GM18951 (cell line): ENCODE measurements around the gene BCL7A.
"Not testable (repeated sequence)": the region's sequence is repeated elsewhere in the genome, so short reads cannot be mapped to it uniquely, and the experiment has no call there.

ENCODE experiments used
- POLR2A ChIP-seq: IDR thresholded peaks from 4 replicates; pipeline ENCODE4 v1.6.1; 2011; ENCODE audit warnings: mild to moderate bottlenecking; ENCODE audit not compliant: insufficient read length, insufficient read depth; ENCODE audit errors: extremely low read depth
- in situ Hi-C: fragments of 300-500 bp; cut with MboI; formaldehyde crosslinking; loops from one replicate; pipeline ENCODE4 v1.12.0; 2022; ENCODE audit warnings: low sequenced_read_pairs, mixed read lengths, inconsistent platforms; ENCODE audit not compliant: unreplicated experiment

Gene BCL7A

GRCh38 chr12:122042910-122043309 lies 21.2 kb downstream of the BCL7A start:
- in situ Hi-C loops = no loop called here
- TF ChIP-seq POLR2A = no peak

- in situ Hi-C loops = no loop called here
- no peak for TF ChIP-seq POLR2A
Observed at GRCh38 chr12:122043476-122043875, 21.8 kb downstream of the BCL7A start.

GRCh38 chr12:122045262-122045661 lies 23.6 kb downstream of the BCL7A start:
- in situ Hi-C loops = no loop called here
- no peak for TF ChIP-seq POLR2A

- no peak for TF ChIP-seq POLR2A
- in situ Hi-C loops = no loop called here
Observed at GRCh38 chr12:122046145-122046544, 24.5 kb downstream of the BCL7A start.

GRCh38 chr12:122048151-122048550 lies 26.5 kb downstream of the BCL7A start:
- in situ Hi-C loops = no loop called here
- no peak for TF ChIP-seq POLR2A

GRCh38 chr12:122049827-122050226 lies 28.1 kb downstream of the BCL7A start:
- in situ Hi-C loops = loop anchor here (5.0 kb wide), 1 partner anchor 72 kb away; no protein-coding TSS in a partner anchor

GRCh38 chr12:122050706-122051105 lies 29.0 kb downstream of the BCL7A start:
- in situ Hi-C loops = loop anchor here (5.0 kb wide), 1 partner anchor 72 kb away; no protein-coding TSS in a partner anchor
- TF ChIP-seq POLR2A = no peak

More at GRCh38 chr12:122049827-122050226, 28.1 kb downstream of the BCL7A start:
- no peak for TF ChIP-seq POLR2A

GRCh38 chr12:122051231-122051876 lies 29.7 kb downstream of the BCL7A start:
- TF ChIP-seq POLR2A = no peak
- in situ Hi-C loops = loop anchor here (5.0 kb wide), 1 partner anchor 71 kb away; no protein-coding TSS in a partner anchor

GRCh38 chr12:122052285-122052684 lies 30.6 kb downstream of the BCL7A start:
- in situ Hi-C loops = loop anchor here (5.0 kb wide), 1 partner anchor 70 kb away; no protein-coding TSS in a partner anchor
- TF ChIP-seq POLR2A = no peak

- no peak for TF ChIP-seq POLR2A
- in situ Hi-C loops = loop anchor here (5.0 kb wide), 1 partner anchor 67 kb away; no protein-coding TSS in a partner anchor
Observed at GRCh38 chr12:122054842-122055520, 33.3 kb downstream of the BCL7A start.

GRCh38 chr12:122056406-122056805 lies 34.7 kb downstream of the BCL7A start:
- in situ Hi-C loops = not testable (repeated sequence)

- in situ Hi-C loops = no loop called here
- no peak for TF ChIP-seq POLR2A
Observed at GRCh38 chr12:122057007-122057735, 35.5 kb downstream of the BCL7A start.

- in situ Hi-C loops = no loop called here
- no peak for TF ChIP-seq POLR2A
Observed at GRCh38 chr12:122057769-122058168, 36.1 kb downstream of the BCL7A start.
